NCI-H82 treated with DMSO at 0.1 percent for 48 hours (cell line): ENCODE measurements around the gene NUP205.
"Not testable (repeated sequence)": the region's sequence is repeated elsewhere in the genome, so short reads cannot be mapped to it uniquely, and the experiment has no call there.

Source experiments
- DNase-seq: peaks from one replicate; lab custom pipeline; 2025; ENCODE audit not compliant: unreplicated experiment; lab: John Stamatoyannopoulos, UW

Gene NUP205

DNA sequence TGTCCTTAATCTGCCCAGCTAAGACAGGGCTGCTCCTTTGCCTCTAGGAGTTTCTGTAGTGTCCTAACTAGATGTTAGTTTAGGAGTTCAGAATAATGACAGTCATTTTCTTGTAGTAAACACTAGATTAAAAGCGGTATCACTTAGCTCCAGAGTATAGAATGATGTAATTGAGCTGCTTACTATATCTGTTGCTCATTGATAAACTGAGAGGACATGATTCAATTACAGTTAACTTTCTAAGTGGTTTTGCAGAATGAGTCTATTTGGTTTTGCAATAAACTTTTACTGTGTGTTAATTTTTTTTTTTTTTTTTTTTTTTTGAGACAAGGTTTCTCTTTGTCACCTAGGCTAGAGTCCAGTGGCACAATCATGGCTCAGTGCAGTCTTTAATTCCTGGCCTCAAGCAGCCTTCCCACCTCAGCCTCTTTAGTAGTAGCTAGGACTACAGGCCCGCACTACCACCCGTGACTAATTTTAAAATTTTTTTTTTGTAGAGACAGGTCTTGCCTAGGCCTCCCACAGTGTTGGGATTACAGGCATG, 106.4 kb downstream of the NUP205 start:
- peak; percentile 91 for DNase-seq

GRCh38 chr7:135665042-135665441, 107.3 kb downstream of the NUP205 start:
- no peak for DNase-seq

- no peak for DNase-seq
Measured at GRCh38 chr7:135666156-135666555, 108.4 kb downstream of the NUP205 start.

GRCh38 chr7:135666846-135667245, 109.1 kb downstream of the NUP205 start:
- DNase-seq, result no peak

GRCh38 chr7:135667626-135668025, 109.9 kb downstream of the NUP205 start:
- DNase-seq, result not testable (repeated sequence)

GRCh38 chr7:135668852-135669395, 111.2 kb downstream of the NUP205 start:
- not testable (repeated sequence) for DNase-seq

DNA sequence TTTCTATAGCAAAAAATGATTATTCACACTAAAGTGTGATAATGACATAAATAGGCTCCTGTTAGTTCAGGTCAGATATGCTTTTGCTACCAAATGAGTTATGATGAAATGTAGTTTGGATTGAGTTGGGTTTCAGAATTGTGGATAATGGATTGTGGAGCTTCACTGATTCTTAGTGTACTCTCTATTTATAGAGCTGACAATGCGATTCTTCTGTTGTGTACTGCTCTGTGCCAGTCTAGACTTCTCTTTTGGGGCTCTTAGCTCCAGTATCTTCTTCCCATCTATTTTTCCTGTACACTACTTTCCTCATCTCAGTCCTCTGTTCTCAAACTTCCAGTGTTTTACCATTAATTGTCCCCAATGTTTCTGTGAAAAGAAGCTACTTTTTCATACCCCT, 112.1 kb downstream of the NUP205 start:
- no peak for DNase-seq

DNA sequence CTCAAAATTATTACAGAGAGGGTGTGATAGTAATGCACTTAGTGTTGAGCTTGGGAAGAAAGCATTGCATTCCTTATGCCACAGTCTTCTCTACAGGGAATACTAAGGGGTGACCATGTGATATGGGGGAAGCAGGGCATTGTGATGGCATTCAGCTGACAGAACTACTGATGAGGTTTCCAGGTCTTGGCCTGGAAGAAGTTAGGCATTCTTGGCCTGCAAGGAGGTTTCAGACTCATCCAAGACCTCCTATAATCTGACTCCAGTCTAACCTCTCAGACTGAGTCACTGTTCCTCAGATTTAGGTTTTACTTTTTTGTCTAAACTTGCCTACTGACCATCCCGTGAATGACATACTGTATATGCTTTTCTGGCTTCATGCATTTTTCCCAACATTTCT, 112.5 kb downstream of the NUP205 start:
- no peak for DNase-seq

- peak; percentile 13 for DNase-seq
Measured at GRCh38 chr7:135672560-135673359, 115.0 kb downstream of the NUP205 start.

DNA sequence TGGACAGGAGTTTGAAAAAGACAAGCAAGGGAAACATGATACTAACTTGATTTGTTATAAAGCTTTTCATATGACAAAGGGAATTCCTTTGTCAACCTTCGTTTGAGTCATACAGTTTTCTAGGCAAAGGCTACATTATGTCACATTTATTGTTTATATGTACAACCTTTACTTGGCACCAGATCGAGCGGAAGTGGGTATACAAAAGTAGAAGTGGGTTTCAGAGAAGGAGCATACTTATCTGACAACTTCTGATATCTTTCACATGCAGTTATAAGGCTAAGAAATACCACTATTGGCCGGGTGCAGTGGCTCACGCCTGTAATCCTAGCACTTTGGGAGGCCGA, 115.6 kb downstream of the NUP205 start:
- no peak for DNase-seq

GRCh38 chr7:135678612-135679575, 121.2 kb downstream of the NUP205 start:
- DNase-seq, result no peak

DNA sequence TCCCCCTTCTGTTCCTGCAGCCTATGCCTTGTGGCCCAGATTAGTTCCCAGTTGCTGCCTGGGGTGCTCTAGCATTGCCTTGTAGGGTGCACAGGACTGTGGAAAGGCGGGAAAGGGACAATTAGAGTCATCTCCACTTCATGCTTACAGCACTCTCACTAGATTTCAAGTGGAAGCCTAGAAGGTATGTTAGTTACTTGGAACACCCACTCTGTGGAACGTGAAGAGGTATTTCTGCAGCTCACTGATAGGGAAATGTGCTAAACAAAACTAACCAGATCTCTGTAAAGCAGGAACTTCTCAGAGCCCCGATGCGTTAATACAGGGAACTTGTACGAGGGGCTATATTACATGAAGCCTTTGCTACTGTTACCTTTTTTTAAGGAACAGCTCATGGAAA, 124.0 kb downstream of the NUP205 start:
- no peak for DNase-seq

- DNase-seq, result no peak
Measured at GRCh38 chr7:135682191-135682590, 124.5 kb downstream of the NUP205 start.

GRCh38 chr7:135683609-135684008, 125.9 kb downstream of the NUP205 start:
- no peak for DNase-seq

DNA sequence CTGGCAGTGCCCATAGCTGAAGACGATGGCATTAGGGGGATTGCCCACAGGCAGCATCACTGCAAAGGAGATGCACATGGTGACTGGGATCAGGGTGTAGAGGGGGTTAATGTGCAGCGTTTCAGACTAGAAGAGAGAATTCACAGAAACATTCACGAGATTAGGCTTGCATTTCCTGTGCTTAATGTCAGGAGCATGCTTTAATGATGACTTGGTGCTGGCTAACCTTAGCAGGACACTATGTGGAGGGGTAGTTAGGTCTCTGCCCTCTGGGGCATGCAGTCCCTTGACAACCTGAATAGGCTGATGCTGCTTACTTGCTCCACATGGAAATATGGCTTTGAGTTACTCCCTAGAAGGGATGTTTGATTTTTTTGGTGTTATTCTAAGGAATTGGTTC, 126.4 kb downstream of the NUP205 start:
- no peak for DNase-seq

DNA sequence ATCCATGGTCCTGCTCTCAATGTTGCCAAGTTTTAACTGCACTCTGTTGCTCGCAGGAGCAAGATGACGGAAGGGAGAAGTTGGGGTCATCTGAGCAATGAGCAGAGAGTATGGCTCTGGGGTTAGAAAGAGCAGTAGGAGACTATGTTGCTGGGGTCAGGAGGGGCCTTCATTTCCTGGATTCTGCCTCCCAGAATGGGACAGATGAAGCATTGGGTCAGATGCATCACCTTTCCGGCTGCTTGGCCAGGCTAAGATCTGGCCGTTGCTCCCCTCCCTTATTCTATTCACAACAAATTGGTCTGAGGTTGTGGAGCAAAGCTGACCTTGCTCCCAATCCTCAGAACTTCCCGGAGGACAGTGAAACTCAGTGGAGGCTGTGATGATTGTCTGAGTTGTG, 127.0 kb downstream of the NUP205 start:
- no peak for DNase-seq

GRCh38 chr7:135685306-135686084, 127.8 kb downstream of the NUP205 start:
- DNase-seq, result no peak

DNA sequence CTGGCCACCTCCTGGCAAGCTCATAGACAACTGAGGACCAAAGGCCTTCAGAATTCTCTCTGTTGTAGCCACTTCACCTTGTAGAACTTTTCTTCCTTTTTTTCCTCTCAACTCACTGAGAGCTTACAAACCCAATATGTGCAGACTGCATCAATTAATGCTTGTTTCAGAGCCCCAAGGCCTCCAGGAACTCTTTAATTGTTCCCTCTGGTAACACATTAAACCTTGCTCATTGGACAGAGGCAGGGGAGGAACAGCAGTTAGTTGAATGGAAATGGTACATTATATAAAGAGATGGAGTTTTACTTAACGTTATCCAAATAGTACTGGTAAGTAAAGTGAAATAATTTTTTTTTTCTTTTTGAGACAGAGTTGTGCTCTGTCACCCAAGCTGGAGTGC, 129.7 kb downstream of the NUP205 start:
- no peak for DNase-seq

- DNase-seq, result no peak
Measured at GRCh38 chr7:135690566-135690965, 132.8 kb downstream of the NUP205 start.

DNA sequence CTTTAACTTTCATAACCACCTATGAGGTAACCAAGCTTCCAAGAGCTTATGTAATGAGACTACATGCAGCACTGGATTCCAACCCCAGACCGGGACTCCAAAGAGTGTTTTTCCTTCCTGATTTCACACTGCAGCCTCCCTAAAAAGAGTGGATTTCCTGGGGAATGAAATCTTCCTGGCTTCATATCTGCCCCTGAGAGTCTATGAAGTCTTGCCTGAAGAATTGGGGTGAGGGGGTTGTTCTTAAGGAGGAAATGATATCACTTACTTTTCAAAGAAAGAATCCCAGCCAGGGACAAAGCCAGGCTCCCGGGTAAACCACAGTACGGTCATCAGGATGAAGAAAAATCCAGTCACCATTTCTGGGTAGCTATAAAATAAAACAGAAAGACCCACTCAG, 134.3 kb downstream of the NUP205 start:
- no peak for DNase-seq

- DNase-seq, result not testable (repeated sequence)
Measured at GRCh38 chr7:135692606-135693005, 134.9 kb downstream of the NUP205 start.
